IMR-90 (cell line): ENCODE results near the gene ADGRL3. TPM values are rescaled to one million over a fixed set of nuclear protein-coding genes. Genes with fewer than 3 reads are reported as not detected.

Source experiments
- ATAC-seq: fragments of 200-7000 bp; cut with Tn5 transposase; 2 replicates; pipeline ENCODE4 v1.9.1; 2020; ENCODE audit warnings: low read depth, mild to moderate bottlenecking, moderate library complexity
- BruUV-seq: library from RNA; stranded (reverse); fragments of 400-500 nt; replicated peaks from 2 replicates; lab custom pipeline; 2021; lab: Mats Ljungman, UMichigan
- CTCF ChIA-PET: fragments of 300-600 bp; formaldehyde crosslinking; extraction: SDS; loops from one replicate; lab custom pipeline; 2021; ENCODE audit warnings: antibody characterized with exemption; lab: Yijun Ruan, JAX
- POLR2A ChIA-PET: fragments of 300-600 bp; sonication (Branson Sonifier 250); formaldehyde crosslinking; loops from one replicate; lab custom pipeline; 2022; ENCODE audit warnings: antibody characterized with exemption; ENCODE audit not compliant: unreplicated experiment; lab: Charles Lee
- DNase-seq: peaks from one replicate; pipeline ENCODE4 v3.0.0; 2013
- H2AFZ ChIP-seq: replicated peaks from 2 replicates; pipeline ENCODE3; 2013; ENCODE audit warnings: low read length, mild to moderate bottlenecking; ENCODE audit not compliant: poor library complexity
- H2AK5ac ChIP-seq: 2 replicates; pipeline ENCODE4 v1.6.1; 2013; ENCODE audit warnings: low read depth, low read length, inconsistent platforms
- H2AK9ac ChIP-seq: replicated peaks from 2 replicates; pipeline ENCODE3; 2013; ENCODE audit warnings: mild to moderate bottlenecking, low read depth, low read length, moderate library complexity; ENCODE audit not compliant: poor library complexity
- H2BK120ac ChIP-seq: 2 replicates; pipeline ENCODE4 v1.6.1; 2013; ENCODE audit warnings: low read depth, low read length, inconsistent platforms
- H2BK15ac ChIP-seq: 3 replicates; pipeline ENCODE4 v1.6.1; 2013; ENCODE audit warnings: low read depth, low read length, inconsistent platforms
- H2BK20ac ChIP-seq: 2 replicates; pipeline ENCODE4 v1.6.1; 2013; ENCODE audit warnings: low read depth, mild to moderate bottlenecking, inconsistent platforms, low read length, moderate library complexity
- H2BK5ac ChIP-seq: 2 replicates; pipeline ENCODE4 v1.6.1; 2013; ENCODE audit warnings: mild to moderate bottlenecking, low read depth, low read length, inconsistent platforms; ENCODE audit not compliant: poor library complexity, severe bottlenecking
- H3K14ac ChIP-seq: replicated peaks from 2 replicates; pipeline ENCODE4 v1.6.1; 2013; ENCODE audit warnings: low read depth, low read length, inconsistent platforms
- H3K18ac ChIP-seq: 2 replicates; pipeline ENCODE4 v1.6.1; 2013; ENCODE audit warnings: low read depth, low read length, control low read depth
- H3K23ac ChIP-seq: 2 replicates; pipeline ENCODE4 v1.6.1; 2013; ENCODE audit warnings: low read depth, low read length, inconsistent platforms
- H3K27ac ChIP-seq: 2 replicates; pipeline ENCODE4 v1.5.1; 2013; ENCODE audit warnings: mild to moderate bottlenecking, control low read depth, low read length; ENCODE audit not compliant: insufficient read depth
- H3K27me3 ChIP-seq: 2 replicates; pipeline ENCODE4 v1.6.1; 2013; ENCODE audit warnings: low read length; ENCODE audit not compliant: control insufficient read depth, insufficient read depth
- H3K36me3 ChIP-seq: 2 replicates; pipeline ENCODE4 v1.6.1; 2013; ENCODE audit warnings: low read length, mixed read lengths; ENCODE audit not compliant: control insufficient read depth, insufficient read depth
- H3K4ac ChIP-seq: 2 replicates; pipeline ENCODE4 v1.6.1; 2013; ENCODE audit warnings: low read depth, low read length, inconsistent platforms
- H3K4me1 ChIP-seq: 2 replicates; pipeline ENCODE4 v1.6.1; 2013; ENCODE audit warnings: low read length, mixed read lengths; ENCODE audit not compliant: control insufficient read depth, insufficient read depth
- H3K4me2 ChIP-seq: 2 replicates; pipeline ENCODE4 v1.6.1; 2013; ENCODE audit warnings: low read depth, mild to moderate bottlenecking, control low read depth, low read length, moderate library complexity
- H3K4me3 ChIP-seq: 2 replicates; pipeline ENCODE4 v1.5.1; 2013; ENCODE audit warnings: low read depth, mild to moderate bottlenecking, control low read depth, low read length, moderate library complexity; ENCODE audit not compliant: insufficient read depth
- H3K56ac ChIP-seq: 2 replicates; pipeline ENCODE4 v1.6.1; 2013; ENCODE audit warnings: low read length, inconsistent platforms; ENCODE audit not compliant: insufficient read depth; ENCODE audit errors: extremely low read depth
- H3K79me1 ChIP-seq, 2 experiments: 2 replicates each; pipeline ENCODE4 v1.6.1; 2013; ENCODE audit warnings: low read length in 2 of 2, inconsistent platforms in 1 of 2, low read depth in 1 of 2
- H3K9ac ChIP-seq: 2 replicates; pipeline ENCODE4 v1.6.1; 2013; ENCODE audit warnings: low read depth, low read length, control low read depth
- H3K9me1 ChIP-seq: 2 replicates; pipeline ENCODE4 v1.6.1; 2013; ENCODE audit warnings: low read length, inconsistent platforms; ENCODE audit not compliant: insufficient read depth
- H3K9me3 ChIP-seq: 2 replicates; pipeline ENCODE4 v1.6.1; 2013; ENCODE audit warnings: low read length; ENCODE audit not compliant: control insufficient read depth, insufficient read depth
- H4K20me1 ChIP-seq: 2 replicates; pipeline ENCODE4 v1.6.1; 2013; ENCODE audit warnings: low read length, inconsistent platforms; ENCODE audit not compliant: insufficient read depth
- H4K5ac ChIP-seq: 2 replicates; pipeline ENCODE4 v1.6.1; 2013; ENCODE audit warnings: mild to moderate bottlenecking, low read depth, low read length, control low read depth
- H4K8ac ChIP-seq, 2 experiments: 2 replicates each; pipeline ENCODE4 v1.6.1; 2013; ENCODE audit warnings: low read depth in 2 of 2, low read length in 2 of 2, control low read depth in 1 of 2, inconsistent platforms in 1 of 2
- H4K91ac ChIP-seq: 2 replicates; pipeline ENCODE4 v1.6.1; 2013; ENCODE audit warnings: low read depth, low read length, inconsistent platforms; ENCODE audit not compliant: insufficient read depth
- BHLHE40 ChIP-seq: fragments of 150-350 bp; IDR thresholded peaks from 2 replicates; pipeline ENCODE4 v1.6.1; 2016; ENCODE audit warnings: mild to moderate bottlenecking, low read depth, low read length
- CEBPB ChIP-seq: IDR thresholded peaks from 2 replicates; pipeline ENCODE4 v1.6.1; 2012; ENCODE audit warnings: low read depth, low read length, improper control_type of control experiment
- CHD1 ChIP-seq: IDR thresholded peaks from 2 replicates; pipeline ENCODE4 v1.6.1; 2012; ENCODE audit warnings: low read depth, low read length, improper control_type of control experiment
- FOS ChIP-seq: fragments of 150-350 bp; IDR thresholded peaks from 2 replicates; pipeline ENCODE4 v1.6.1; 2016; ENCODE audit warnings: low read depth, low read length
- MAZ ChIP-seq: IDR thresholded peaks from 2 replicates; pipeline ENCODE4 v1.6.1; 2012; ENCODE audit warnings: low read depth, mild to moderate bottlenecking, low read length, improper control_type of control experiment, moderate library complexity, borderline replicate concordance
- POLR2A ChIP-seq: IDR thresholded peaks from 2 replicates; pipeline ENCODE4 v1.6.1; 2012; ENCODE audit warnings: mild to moderate bottlenecking, low read depth, low read length
- RAD21 ChIP-seq: IDR thresholded peaks from 2 replicates; pipeline ENCODE4 v1.6.1; 2012; ENCODE audit warnings: low read length, improper control_type of control experiment
- RCOR1 ChIP-seq: IDR thresholded peaks from 2 replicates; pipeline ENCODE4 v1.6.1; 2012; ENCODE audit warnings: mild to moderate bottlenecking, low read length, improper control_type of control experiment; ENCODE audit not compliant: insufficient replicate concordance
- RFX5 ChIP-seq: IDR thresholded peaks from 2 replicates; pipeline ENCODE4 v1.8.0; 2012; ENCODE audit warnings: low read depth, mild to moderate bottlenecking, low read length, moderate library complexity
- SMC3 ChIP-seq: fragments of 150-350 bp; IDR thresholded peaks from 2 replicates; pipeline ENCODE4 v1.6.1; 2016; ENCODE audit warnings: low read depth, mild to moderate bottlenecking, antibody characterized with exemption, low read length, moderate library complexity
- WGBS, 2 experiments: methylation state at CpG; one replicate each; pipeline versions ENCODE4 v1.1.5 to v1.1.7; 2013; ENCODE audit warnings: missing lambda C conversion rate in 2 of 2; ENCODE audit not compliant: insufficient read length in 1 of 2; ENCODE audit errors: extremely low coverage in 2 of 2; 5-methylcytosine and 5-hydroxymethylcytosine counted together
- dilution Hi-C: fragments of 300-500 bp; cut with HindIII; formaldehyde crosslinking; loops from one replicate; pipeline ENCODE4 v1.14.3; 2018; ENCODE audit warnings: low sequenced_read_pairs; ENCODE audit not compliant: unreplicated experiment
- in situ Hi-C: fragments of 300-500 bp; cut with MboI; formaldehyde crosslinking; loops from 3 replicates; pipeline ENCODE4 v1.14.3; 2019; ENCODE audit warnings: low sequenced_read_pairs, inconsistent platforms, mixed read lengths
- intact Hi-C: fragments of 100-400 bp; cut with micrococcal nuclease; formaldehyde crosslinking; loops from 2 replicates; pipeline ENCODE4 v1.10.0; 2022
- polyA plus RNA-seq, 3 experiments: library from polyadenylated mRNA; depleted of rRNA; stranded (reverse); fragments of >200 nt; gene quantifications; 2 replicates each; pipeline ENCODE4 v1.2.3, GENCODE V29; 2012; ENCODE audit warnings: low replicate concordance in 1 of 3
- total RNA-seq: library from RNA; depleted of rRNA; stranded (reverse); fragments of >200 nt; gene quantifications from 2 replicates; pipeline ENCODE4 v1.2.3, GENCODE V29; 2012
- TF ChIP-seq, protein P1 (sequence below): fragments of 150-350 bp; IDR thresholded peaks from 2 replicates; pipeline ENCODE4 v1.6.1; 2017; ENCODE audit warnings: mild to moderate bottlenecking, antibody characterized with exemption, low read length, low read depth
- TF ChIP-seq, protein P2 (sequence below): fragments of 150-350 bp; IDR thresholded peaks from 2 replicates; pipeline ENCODE4 v1.6.1; 2016; ENCODE audit warnings: low read depth, mild to moderate bottlenecking, low read length, moderate library complexity, borderline replicate concordance

The ADGRL3 gene
- total and polyA plus RNA-seq, 2 of the 4 experiments (the other 2 are of a cell fraction): 0.46 to 2.5 TPM

DNA sequence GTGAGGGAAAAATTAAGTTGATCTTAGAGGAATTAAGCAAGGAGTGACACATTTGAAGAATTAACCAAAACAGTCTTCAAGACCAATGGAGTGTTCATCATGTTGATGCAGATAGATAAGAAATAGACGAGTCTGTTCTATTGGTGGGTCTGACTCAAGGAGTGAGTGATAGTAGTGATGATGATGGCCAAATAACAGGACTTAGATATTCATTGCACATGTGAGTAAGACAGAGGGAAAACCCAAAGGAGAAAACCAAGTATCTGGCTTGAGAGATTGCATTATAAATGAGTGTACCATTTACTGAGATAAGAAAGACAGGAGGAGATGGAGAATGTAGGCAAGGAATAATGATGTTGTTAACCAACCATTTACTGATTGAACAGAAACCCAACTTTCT is 321.3 kb downstream of the ADGRL3 start:
- Histone ChIP-seq H3K27me3 (no peaks in the 10 kb centered on the region), H4K8ac (no peak overlapping the region), H2AK5ac (no peak overlapping the region), H2AK9ac (no peak overlapping the region), H2BK15ac (no peak overlapping the region), H3K14ac (no peak overlapping the region), H3K23ac (no peak overlapping the region), H3K18ac (no peak overlapping the region), H3K9me3 (no peaks in the 10 kb centered on the region), H3K4ac (no peak overlapping the region), H3K36me3 (no peaks in the 10 kb centered on the region), H2BK20ac (no peak overlapping the region), H3K4me3 (no peak overlapping the region), H2AFZ (no peak overlapping the region), H4K20me1 (no peaks in the 10 kb centered on the region), H3K9me1 (no peaks in the 10 kb centered on the region), H3K27ac (no peak overlapping the region), H2BK5ac (no peak overlapping the region), H2BK120ac (no peak overlapping the region), H4K5ac (no peak overlapping the region), H3K56ac (no peak overlapping the region), H4K91ac (no peak overlapping the region), H3K4me2 (no peak overlapping the region), H3K4me1 (no peaks in the 10 kb centered on the region), H3K79me1 (no peaks in the 10 kb centered on the region), H3K9ac (no peak overlapping the region)
- TF ChIP-seq CEBPB (no peak), POLR2A (no peak), RFX5 (no peak), MAZ (no peak), BHLHE40 (no peak), SMC3 (no peak), FOS (no peak), RCOR1 (no peak), RAD21 (no peak), CHD1 (no peak)
- TF ChIP-seq, protein P1, sequence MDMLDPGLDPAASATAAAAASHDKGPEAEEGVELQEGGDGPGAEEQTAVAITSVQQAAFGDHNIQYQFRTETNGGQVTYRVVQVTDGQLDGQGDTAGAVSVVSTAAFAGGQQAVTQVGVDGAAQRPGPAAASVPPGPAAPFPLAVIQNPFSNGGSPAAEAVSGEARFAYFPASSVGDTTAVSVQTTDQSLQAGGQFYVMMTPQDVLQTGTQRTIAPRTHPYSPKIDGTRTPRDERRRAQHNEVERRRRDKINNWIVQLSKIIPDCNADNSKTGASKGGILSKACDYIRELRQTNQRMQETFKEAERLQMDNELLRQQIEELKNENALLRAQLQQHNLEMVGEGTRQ: no peak
- TF ChIP-seq, protein P2, sequence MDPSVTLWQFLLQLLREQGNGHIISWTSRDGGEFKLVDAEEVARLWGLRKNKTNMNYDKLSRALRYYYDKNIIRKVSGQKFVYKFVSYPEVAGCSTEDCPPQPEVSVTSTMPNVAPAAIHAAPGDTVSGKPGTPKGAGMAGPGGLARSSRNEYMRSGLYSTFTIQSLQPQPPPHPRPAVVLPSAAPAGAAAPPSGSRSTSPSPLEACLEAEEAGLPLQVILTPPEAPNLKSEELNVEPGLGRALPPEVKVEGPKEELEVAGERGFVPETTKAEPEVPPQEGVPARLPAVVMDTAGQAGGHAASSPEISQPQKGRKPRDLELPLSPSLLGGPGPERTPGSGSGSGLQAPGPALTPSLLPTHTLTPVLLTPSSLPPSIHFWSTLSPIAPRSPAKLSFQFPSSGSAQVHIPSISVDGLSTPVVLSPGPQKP: no peak
- ChIA-PET CTCF (no interaction called here), POLR2A (no interaction called here)
- dilution Hi-C loops (no loop called here), intact Hi-C loops (no loop called here), in situ Hi-C loops (no loop called here)
- no peak for ATAC-seq
- no CpG with 5 or more reads among the region's 1 CpG for WGBS, 2 experiments
- no peak for DNase-seq
- BruUV-seq: no TSS peak
